ENCODE measurements around the gene CALML3. TPM values are rescaled to one million over a fixed set of nuclear protein-coding genes. Genes with fewer than 3 reads are reported as not detected.

The CALML3 gene
- total RNA-seq, 1 donor from 2014 or later, result not detected

DNA sequence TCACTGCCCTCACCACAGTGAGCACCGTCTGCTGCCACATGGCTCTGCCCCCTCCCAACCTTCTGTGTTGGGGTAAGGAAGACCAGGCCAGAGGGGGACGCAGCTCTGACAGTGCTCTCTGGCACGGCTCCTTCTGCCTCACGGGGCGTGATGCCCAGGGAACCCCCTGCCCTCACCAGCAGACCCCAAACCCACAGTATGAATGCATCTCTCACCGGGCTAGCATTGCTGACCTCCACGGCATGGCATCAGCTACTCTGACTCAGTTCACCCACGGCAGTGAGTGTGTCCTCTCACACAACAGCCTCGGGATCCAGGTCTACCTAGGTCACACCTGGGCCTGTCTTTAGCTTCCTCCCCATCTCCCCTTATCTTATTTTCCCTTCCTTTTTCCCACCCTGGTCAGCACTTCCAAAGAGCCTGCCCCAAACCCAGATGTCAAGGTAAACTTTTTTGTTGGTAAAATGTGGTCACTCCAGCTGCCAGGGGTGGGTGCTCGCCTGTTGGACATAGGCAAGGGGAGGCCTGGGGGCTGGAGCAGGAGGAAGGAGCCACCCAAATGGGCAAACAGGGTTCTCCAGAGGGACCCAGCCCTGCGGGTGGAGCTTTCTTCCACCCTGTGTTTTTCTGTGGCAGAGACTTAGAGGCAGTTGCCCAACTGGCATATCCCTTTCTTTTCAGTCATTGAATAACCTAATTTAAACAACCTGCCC is 4.4 kb downstream of the CALML3 start:
- Histone ChIP-seq H3K4me3 (no peak overlapping the region), H3K27me3 (no peaks in the 10 kb centered on the region), H3K4me1 (no peaks in the 10 kb centered on the region), H3K9me3 (no peaks in the 10 kb centered on the region), H3K27ac (no peak overlapping the region), H3K36me3 (no peaks in the 10 kb centered on the region)
- intact Hi-C loops (cut with DNase I), result no loop called here
- DNase-seq, result peak; percentile 51
- TF ChIP-seq, protein P1, sequence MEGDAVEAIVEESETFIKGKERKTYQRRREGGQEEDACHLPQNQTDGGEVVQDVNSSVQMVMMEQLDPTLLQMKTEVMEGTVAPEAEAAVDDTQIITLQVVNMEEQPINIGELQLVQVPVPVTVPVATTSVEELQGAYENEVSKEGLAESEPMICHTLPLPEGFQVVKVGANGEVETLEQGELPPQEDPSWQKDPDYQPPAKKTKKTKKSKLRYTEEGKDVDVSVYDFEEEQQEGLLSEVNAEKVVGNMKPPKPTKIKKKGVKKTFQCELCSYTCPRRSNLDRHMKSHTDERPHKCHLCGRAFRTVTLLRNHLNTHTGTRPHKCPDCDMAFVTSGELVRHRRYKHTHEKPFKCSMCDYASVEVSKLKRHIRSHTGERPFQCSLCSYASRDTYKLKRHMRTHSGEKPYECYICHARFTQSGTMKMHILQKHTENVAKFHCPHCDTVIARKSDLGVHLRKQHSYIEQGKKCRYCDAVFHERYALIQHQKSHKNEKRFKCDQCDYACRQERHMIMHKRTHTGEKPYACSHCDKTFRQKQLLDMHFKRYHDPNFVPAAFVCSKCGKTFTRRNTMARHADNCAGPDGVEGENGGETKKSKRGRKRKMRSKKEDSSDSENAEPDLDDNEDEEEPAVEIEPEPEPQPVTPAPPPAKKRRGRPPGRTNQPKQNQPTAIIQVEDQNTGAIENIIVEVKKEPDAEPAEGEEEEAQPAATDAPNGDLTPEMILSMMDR (IDR thresholded peaks at IDR 0.05), result no peak
- ATAC-seq, result no peak

DNA sequence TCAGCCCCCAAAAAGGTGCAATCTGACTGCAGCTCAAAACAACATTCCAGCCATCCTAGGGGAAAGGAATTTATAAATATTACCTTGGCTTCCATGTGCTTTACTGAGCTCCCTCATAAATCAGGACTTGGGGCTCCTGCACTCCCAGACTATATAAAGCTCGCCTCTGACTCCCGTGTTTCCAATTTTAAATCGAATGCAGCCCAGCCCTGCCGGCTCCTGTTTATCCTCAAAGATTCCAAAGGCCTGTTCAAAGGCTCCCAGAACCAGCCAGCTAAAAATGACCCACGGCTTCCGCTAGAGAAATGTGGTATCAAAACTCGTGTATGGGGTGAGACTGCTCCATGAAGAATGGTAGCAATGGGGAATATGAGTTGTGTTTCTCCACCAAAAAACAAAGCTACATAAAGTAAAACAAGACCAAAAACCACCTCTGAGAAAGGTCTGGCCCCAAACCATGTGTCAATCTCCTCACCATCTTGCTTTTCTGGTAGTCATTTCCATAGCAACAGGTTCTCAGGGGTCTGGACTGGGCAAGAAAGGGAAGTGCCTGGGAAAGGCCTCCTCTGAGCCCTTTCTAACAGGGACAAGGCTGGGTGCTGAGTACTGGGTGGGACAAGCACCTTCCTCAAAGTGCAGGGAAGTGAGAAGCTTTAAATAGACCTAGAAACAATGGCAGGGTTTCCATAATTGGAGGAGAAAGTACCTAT is 5.1 kb downstream of the CALML3 start:
- H3K36me3 ChIP-seq, result no peaks in the 10 kb centered on the region
- no peaks in the 10 kb centered on the region for H3K27me3 ChIP-seq
- H3K4me3 ChIP-seq, result no peak overlapping the region
- no peaks in the 10 kb centered on the region for H3K4me1 ChIP-seq
- H3K9me3 ChIP-seq, result no peaks in the 10 kb centered on the region
- TF ChIP-seq, protein P1 (IDR thresholded peaks at IDR 0.05), result no peak
- intact Hi-C loops (cut with DNase I), result no loop called here
- no peak overlapping the region for H3K27ac ChIP-seq
- peak; percentile 0 for DNase-seq
- no peak for ATAC-seq

DNA sequence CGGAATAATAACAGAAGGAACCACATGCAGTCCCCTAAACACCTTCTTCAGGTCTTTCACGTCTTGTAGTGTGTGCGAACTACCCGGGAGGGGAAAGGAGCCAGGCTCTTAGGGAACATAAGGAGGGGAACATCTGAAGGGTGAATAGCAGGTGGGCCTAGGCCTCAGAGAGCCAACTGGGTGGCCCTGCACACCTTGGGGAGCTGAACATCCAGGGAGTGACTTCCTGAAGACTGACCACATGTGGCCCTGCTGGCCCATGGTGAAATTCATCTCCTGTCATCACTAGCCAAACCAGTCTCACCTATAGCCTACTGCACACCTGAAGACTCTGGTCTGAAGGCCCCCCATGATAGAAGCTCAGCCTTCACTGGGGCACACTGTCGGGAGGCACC is 5.6 kb downstream of the CALML3 start:
- H3K36me3 ChIP-seq, result no peaks in the 10 kb centered on the region
- TF ChIP-seq, protein P1 (IDR thresholded peaks at IDR 0.05), result no peak
- no peaks in the 10 kb centered on the region for H3K27me3 ChIP-seq
- ATAC-seq (no peak), DNase-seq (peak; percentile 36)
- no peaks in the 10 kb centered on the region for H3K4me1 ChIP-seq
- H3K27ac ChIP-seq, result no peak overlapping the region
- H3K4me3 ChIP-seq, result no peak overlapping the region
- no peaks in the 10 kb centered on the region for H3K9me3 ChIP-seq
- intact Hi-C loops (cut with DNase I), result no loop called here

DNA sequence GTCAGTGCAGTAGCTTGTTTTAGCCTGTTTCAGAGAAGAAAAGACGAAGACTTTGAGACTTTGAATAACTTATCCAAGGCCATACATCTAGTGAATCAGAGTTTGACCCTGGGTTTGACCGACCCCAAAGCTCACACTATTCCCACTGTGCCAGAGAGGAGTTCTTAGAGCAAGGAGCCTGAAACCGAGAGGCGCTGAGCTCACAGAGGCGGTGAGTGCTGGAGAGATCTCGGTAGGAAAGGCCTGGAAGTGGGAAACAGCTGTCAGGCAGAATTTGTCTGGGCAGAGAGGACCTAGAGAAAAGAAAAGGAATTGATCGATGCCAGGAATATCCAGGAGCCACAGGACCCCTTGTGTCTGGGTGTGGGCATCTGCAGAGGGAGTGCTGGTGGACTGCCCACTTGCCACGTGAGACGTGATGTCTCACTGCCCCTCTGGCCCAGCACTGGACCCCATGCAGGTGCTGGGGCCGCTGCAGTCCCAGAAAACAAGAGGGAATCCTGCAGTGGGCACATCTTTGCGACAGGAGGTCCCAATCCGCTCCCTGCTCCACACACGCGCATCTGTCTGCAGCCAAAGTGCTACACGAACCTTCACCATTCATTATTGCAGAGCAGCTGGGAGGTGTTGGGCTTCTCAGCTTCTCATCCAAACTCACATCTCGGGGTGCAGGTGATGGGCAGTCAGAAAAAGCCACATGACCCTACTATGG is 6.2 kb downstream of the CALML3 start:
- peak; percentile 52 for DNase-seq
- no peak for ATAC-seq
- Histone ChIP-seq H3K36me3 (no peaks in the 10 kb centered on the region), H3K27ac (no peak overlapping the region), H3K27me3 (no peaks in the 10 kb centered on the region), H3K9me3 (no peaks in the 10 kb centered on the region), H3K4me3 (no peak overlapping the region), H3K4me1 (no peaks in the 10 kb centered on the region)
- intact Hi-C loops (cut with DNase I), result no loop called here
- TF ChIP-seq, protein P1 (IDR thresholded peaks at IDR 0.05), result no peak

DNA sequence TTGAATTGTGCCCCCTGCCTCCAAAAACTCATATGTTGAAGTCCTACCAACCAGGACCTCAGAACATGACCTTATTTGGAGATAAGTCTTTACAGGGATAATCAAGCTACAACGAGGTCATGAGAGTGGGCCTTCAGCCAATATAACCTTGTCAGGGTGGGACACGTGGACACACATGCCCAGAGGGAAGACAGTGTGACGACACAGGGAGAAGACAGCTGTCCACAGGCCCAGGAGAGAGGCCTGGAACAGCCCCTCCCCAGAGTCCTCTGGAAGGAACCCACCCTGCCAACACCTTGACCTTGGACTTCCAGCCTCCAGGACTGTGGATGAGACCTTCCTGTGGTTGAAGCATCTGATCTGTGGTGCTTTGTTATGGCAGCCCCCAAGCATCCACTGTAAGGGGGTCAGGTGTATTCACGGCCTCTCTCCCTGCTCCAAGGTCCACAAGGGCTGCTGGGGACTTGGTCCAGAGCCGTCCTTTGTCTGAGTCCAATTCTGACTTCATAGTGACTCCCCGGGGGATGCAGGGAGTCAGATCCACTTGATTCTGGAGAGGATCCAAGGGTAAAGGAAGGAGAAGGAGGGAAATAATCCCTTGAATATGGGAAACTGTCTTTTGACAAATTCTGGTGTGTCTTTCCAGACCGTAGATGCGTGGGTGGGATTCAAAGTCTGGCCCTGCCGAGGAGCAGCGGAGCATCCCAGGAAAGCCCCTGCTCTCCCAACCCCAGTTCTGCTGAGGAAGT is 7.0 kb downstream of the CALML3 start:
- Histone ChIP-seq H3K4me1 (no peaks in the 10 kb centered on the region), H3K27me3 (no peaks in the 10 kb centered on the region), H3K27ac (no peak overlapping the region), H3K9me3 (no peaks in the 10 kb centered on the region), H3K4me3 (no peak overlapping the region), H3K36me3 (no peaks in the 10 kb centered on the region)
- DNase-seq (peak; percentile 43), ATAC-seq (no peak)
- TF ChIP-seq, protein P1 (IDR thresholded peaks at IDR 0.05), result no peak
- intact Hi-C loops (cut with DNase I), result no loop called here

Data from upper lobe of right lung (tissue), 1 donor.